ENCODE results near the gene TSC22D1. TPM values are rescaled to one million over a fixed set of nuclear protein-coding genes. Genes with fewer than 3 reads are reported as not detected.

Gene TSC22D1
- total RNA-seq, 4 donors from 2014 or later: 119 to 325 (median 193) TPM

DNA sequence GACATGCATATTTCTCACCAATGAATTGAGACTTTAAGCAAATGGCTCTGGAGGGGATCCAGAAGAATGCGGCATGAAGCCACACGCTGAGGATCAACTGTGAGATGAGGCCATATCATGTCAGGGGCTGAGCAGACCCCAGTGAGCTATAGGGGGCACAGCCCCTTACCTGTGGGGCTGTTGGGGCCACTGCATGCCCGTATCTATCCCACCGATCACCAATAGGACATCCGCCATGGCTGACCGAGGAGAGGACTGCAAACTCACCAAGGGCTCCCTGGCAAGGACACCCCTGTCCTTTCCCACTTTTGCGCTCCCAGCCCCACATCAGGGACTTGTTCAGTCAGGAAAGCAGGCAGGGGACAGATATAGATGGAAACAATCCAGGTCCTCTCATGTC, 124.5 kb downstream of the TSC22D1 start:
- H3K9me3 ChIP-seq: no peaks in the 10 kb centered on the region
- no peaks in the 10 kb centered on the region for H3K36me3 ChIP-seq
- no peak for TF ChIP-seq POLR2A (IDR thresholded peaks at IDR 0.05)
- TF ChIP-seq, protein P1, sequence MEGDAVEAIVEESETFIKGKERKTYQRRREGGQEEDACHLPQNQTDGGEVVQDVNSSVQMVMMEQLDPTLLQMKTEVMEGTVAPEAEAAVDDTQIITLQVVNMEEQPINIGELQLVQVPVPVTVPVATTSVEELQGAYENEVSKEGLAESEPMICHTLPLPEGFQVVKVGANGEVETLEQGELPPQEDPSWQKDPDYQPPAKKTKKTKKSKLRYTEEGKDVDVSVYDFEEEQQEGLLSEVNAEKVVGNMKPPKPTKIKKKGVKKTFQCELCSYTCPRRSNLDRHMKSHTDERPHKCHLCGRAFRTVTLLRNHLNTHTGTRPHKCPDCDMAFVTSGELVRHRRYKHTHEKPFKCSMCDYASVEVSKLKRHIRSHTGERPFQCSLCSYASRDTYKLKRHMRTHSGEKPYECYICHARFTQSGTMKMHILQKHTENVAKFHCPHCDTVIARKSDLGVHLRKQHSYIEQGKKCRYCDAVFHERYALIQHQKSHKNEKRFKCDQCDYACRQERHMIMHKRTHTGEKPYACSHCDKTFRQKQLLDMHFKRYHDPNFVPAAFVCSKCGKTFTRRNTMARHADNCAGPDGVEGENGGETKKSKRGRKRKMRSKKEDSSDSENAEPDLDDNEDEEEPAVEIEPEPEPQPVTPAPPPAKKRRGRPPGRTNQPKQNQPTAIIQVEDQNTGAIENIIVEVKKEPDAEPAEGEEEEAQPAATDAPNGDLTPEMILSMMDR (IDR thresholded peaks at IDR 0.05 in 4 of 5, conservative IDR thresholded peaks at IDR 0.05 in 1 of 5): no peak
- H3K27ac ChIP-seq: peak overlapping the region; percentile 70 to 85 (median 79)
- H3K27me3 ChIP-seq: no peaks in the 10 kb centered on the region
- H3K4me3 ChIP-seq: no peak overlapping the region
- intact Hi-C loops (cut with DNase I; ENCODE audit: low total_unique reads) (no loop called here), in situ Hi-C loops (cut with MboI; ENCODE audit: low sequenced_read_pairs in 4 of 4) (no loop called here)
- DNase-seq (no peak), ATAC-seq (no peak)
- H3K4me1 ChIP-seq: peaks cover 44 to 49% of the 10 kb centered on the region in 2 donors

DNA sequence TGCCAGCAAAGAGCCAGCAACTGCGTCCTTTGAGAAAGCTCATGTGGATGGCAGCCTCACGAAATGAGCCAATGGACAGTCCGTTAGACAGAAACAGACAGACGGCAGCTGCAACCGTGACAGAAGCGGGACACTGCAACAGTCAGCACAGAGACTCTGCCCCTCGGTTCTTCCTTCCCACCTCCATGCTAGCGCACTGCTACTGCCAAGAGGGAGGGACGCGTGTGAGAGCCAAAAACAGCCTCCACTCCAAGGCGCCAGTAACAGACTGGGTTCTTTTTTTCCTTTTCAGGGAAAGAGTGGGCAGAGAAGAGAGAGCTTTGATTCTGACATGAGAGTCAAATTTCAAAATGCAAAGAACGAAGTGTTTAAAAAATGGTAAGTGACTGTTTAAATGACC, 125.0 kb downstream of the TSC22D1 start:
- intact Hi-C loops (cut with DNase I; ENCODE audit: low total_unique reads) (no loop called here), in situ Hi-C loops (cut with MboI; ENCODE audit: low sequenced_read_pairs in 4 of 4) (no loop called here)
- Histone ChIP-seq H3K27ac (peak overlapping the region; percentile 70 to 85 (median 79)), H3K36me3 (no peaks in the 10 kb centered on the region), H3K4me1 (peaks cover 44 to 49% of the 10 kb centered on the region in 2 donors), H3K9me3 (no peaks in the 10 kb centered on the region), H3K4me3 (peak overlapping the region in 1 of 4 donors; percentile 13), H3K27me3 (no peaks in the 10 kb centered on the region)
- ATAC-seq: peak; percentile 17 to 74
- DNase-seq: peak in 1 of 2 donors; percentile 79
- no peak for TF ChIP-seq POLR2A (IDR thresholded peaks at IDR 0.05)
- TF ChIP-seq, protein P1 (IDR thresholded peaks at IDR 0.05 in 4 of 5, conservative IDR thresholded peaks at IDR 0.05 in 1 of 5): no peak

DNA sequence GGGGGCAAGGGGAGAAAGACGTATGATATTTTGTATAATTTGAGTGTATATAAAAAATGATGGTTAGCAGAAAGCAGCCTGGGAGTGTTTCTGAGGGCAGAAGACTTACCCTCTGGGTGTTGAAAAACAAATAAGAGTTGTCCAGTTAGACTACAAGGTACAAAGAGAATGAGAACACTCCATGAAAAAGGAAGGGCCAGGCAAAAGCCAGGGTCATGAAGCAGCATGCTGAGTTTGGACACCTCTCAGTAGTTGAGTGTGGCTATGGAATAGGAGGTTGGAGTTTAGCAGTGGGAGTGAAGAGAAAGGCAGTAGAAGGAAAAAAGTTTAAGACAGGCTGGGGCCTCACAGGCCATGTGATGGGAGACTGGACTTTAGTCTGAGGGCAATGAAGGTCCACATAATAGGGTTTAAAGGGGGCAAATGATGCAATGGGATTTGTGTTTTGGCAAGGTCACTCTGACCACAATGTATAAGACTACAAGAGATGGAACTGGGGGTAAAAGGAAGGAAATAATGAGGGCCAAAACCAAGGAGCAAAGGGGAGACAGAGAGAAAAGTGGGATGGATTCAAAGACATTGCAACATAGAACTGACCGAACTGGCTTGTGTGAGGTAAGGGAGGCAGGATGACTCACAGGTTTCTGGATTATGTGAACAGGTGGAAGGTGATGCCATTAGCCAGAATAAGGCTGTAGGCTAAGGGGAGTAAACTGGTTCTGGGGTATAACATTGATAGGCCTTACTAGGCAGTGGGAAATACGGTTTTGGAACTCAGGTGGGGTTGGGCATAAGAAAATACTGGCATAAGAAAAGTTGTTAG, 125.9 kb downstream of the TSC22D1 start:
- DNase-seq (peak in 1 of 2 donors; percentile 64), ATAC-seq (peak; percentile 84 to 94)
- no peak overlapping the region for H3K4me3 ChIP-seq
- H3K4me1 ChIP-seq: peaks cover 42 to 44% of the 10 kb centered on the region in 2 donors
- H3K9me3 ChIP-seq: no peaks in the 10 kb centered on the region
- in situ Hi-C loops (cut with MboI; ENCODE audit: low sequenced_read_pairs in 4 of 4) (loop anchor here in 3 of 4 donors (25.0 kb wide), 2 partner anchors 263 to 538 kb away; no protein-coding TSS in a partner anchor), intact Hi-C loops (cut with DNase I; ENCODE audit: low total_unique reads) (no loop called here)
- peak overlapping the region; percentile 70 to 85 (median 79) for H3K27ac ChIP-seq
- TF ChIP-seq, protein P1 (IDR thresholded peaks at IDR 0.05 in 4 of 5, conservative IDR thresholded peaks at IDR 0.05 in 1 of 5): no peak
- no peak for TF ChIP-seq POLR2A (IDR thresholded peaks at IDR 0.05)
- H3K27me3 ChIP-seq: no peaks in the 10 kb centered on the region
- H3K36me3 ChIP-seq: no peaks in the 10 kb centered on the region

DNA sequence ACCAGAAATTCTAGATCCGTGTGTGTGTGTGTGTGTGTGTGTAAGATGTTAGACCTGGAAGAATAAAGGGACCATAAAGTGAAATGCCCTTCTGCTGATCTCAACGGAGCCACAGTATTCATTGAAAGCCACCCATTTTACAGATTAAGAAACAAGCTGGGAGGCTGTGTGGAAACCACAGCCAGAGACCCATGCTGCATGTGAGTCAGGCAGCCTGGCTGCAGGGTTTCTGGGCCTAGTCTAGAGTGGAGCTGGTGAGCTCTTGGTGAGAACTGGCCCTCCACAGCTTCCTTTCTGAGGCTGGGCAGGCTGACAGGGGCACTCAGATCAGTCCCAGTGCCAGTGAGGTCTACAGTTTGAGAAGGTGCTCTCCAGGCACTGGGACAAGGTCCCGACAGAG, 127.3 kb downstream of the TSC22D1 start:
- H3K4me1 ChIP-seq: peaks cover 36 to 39% of the 10 kb centered on the region in 2 donors
- ATAC-seq (no peak), DNase-seq (no peak)
- in situ Hi-C loops (cut with MboI; ENCODE audit: low sequenced_read_pairs in 4 of 4): loop anchor here in 3 of 4 donors (25.0 kb wide), 2 partner anchors 262 to 537 kb away; no protein-coding TSS in a partner anchor
- H3K36me3 ChIP-seq: no peaks in the 10 kb centered on the region
- H3K4me3 ChIP-seq: no peak overlapping the region
- H3K27ac ChIP-seq: peak overlapping the region; percentile 70 to 85 (median 79)
- intact Hi-C loops (cut with DNase I; ENCODE audit: low total_unique reads): no loop called here
- no peaks in the 10 kb centered on the region for H3K27me3 ChIP-seq
- TF ChIP-seq POLR2A (IDR thresholded peaks at IDR 0.05): no peak
- TF ChIP-seq, protein P1 (IDR thresholded peaks at IDR 0.05 in 4 of 5, conservative IDR thresholded peaks at IDR 0.05 in 1 of 5): no peak
- no peaks in the 10 kb centered on the region for H3K9me3 ChIP-seq

All from gastrocnemius medialis (tissue), 4 donors.